K562 (cell line): ENCODE measurements around the gene UGT1A6. TPM values are rescaled to one million over a fixed set of nuclear protein-coding genes. Genes with fewer than 3 reads are reported as not detected.

ENCODE experiments used
- ATAC-seq: fragments of 200-7000 bp; cut with Tn5 transposase; 3 replicates; pipeline ENCODE4 v1.9.1; 2020; ENCODE audit warnings: moderate library complexity
- BruUV-seq: library from RNA; stranded (reverse); fragments of 400-500 nt; replicated peaks from 2 replicates; lab custom pipeline; 2021; lab: Mats Ljungman, UMichigan
- CTCF ChIA-PET: fragments of 300-600 bp; formaldehyde crosslinking; extraction: SDS; loops from one replicate; lab custom pipeline; 2021; ENCODE audit warnings: low intra/inter-chr PET ratio; lab: Yijun Ruan, JAX
- POLR2A ChIA-PET: fragments of 300-600, 350-650 bp; sonication (Branson Sonifier 250); formaldehyde crosslinking; extraction: SDS; loops from one replicate; lab custom pipeline; 2021; ENCODE audit warnings: antibody characterized with exemption, inconsistent platforms; lab: Yijun Ruan, JAX
- DNase-seq, 4 experiments: peaks; one replicate each; pipeline versions ENCODE4 v3.0.0 to v3.0.0-alpha.2; 2011 to 2018; ENCODE audit warnings: low spot score in 3 of 4, mixed read lengths in 3 of 4; ENCODE audit errors: extremely low read depth in 1 of 4
- FAIRE-seq: peaks from 2 replicates; lab custom pipeline; 2011; peaks lifted over from hg19 to GRCh38; lab: Jason Lieb, UNC
- H2AFZ ChIP-seq: 2 replicates; pipeline ENCODE4 v1.6.0; 2011; ENCODE audit warnings: low read depth, low read length, control low read depth, inconsistent platforms
- H3K27ac ChIP-seq: fragments of 200-600 bp; 3 replicates; pipeline ENCODE4 v1.8.0; 2011; ENCODE audit warnings: low read depth, mild to moderate bottlenecking, control low read depth, inconsistent platforms, low read length, moderate library complexity, mixed read lengths; ENCODE audit errors: extremely low read depth
- H3K27me3 ChIP-seq, 2 experiments: fragments of 300-600 bp in 1 of 2; 2 replicates in 1 of 2; 3 replicates in 1 of 2; pipeline versions ENCODE4 v1.6.0 to v1.8.0; 2011; ENCODE audit warnings: inconsistent platforms in 2 of 2, low read length in 2 of 2, mild to moderate bottlenecking in 1 of 2, mixed read lengths in 1 of 2, moderate library complexity in 1 of 2; ENCODE audit not compliant: control insufficient read depth in 2 of 2, insufficient read depth in 2 of 2
- H3K36me3 ChIP-seq: fragments of 300-600 bp; 3 replicates; pipeline ENCODE4 v1.8.0; 2011; ENCODE audit warnings: mild to moderate bottlenecking, low read length, inconsistent platforms; ENCODE audit not compliant: control insufficient read depth, insufficient read depth
- H3K4me1 ChIP-seq, 2 experiments: fragments of 200-600 bp in 1 of 2; replicated peaks in 1 of 2; 2 replicates in 1 of 2; 3 replicates in 1 of 2; pipeline versions ENCODE4 v1.5.1 to v1.8.0; 2011; ENCODE audit warnings: inconsistent platforms in 2 of 2, low read length in 2 of 2, mild to moderate bottlenecking in 1 of 2, mixed read lengths in 1 of 2, moderate library complexity in 1 of 2; ENCODE audit not compliant: control insufficient read depth in 2 of 2, insufficient read depth in 2 of 2
- H3K4me2 ChIP-seq: 2 replicates; pipeline ENCODE4 v1.6.1; 2011; ENCODE audit warnings: low read length, control low read depth, inconsistent platforms, mixed read lengths; ENCODE audit not compliant: insufficient read depth
- H3K4me3 ChIP-seq: fragments of 200-600 bp; sonication (generic), shearing (Covaris generic); 2 replicates; pipeline ENCODE4 v1.5.1; 2016; ENCODE audit warnings: control low read depth, inconsistent platforms
- H3K79me2 ChIP-seq: fragments of 200-600 bp; 3 replicates; pipeline ENCODE4 v1.8.0; 2011; ENCODE audit warnings: low read length, inconsistent platforms; ENCODE audit not compliant: control insufficient read depth, insufficient read depth
- H3K9ac ChIP-seq, 2 experiments: 2 replicates each; pipeline versions ENCODE4 v1.6.0 to v1.6.1; 2011; ENCODE audit warnings: low read depth in 2 of 2, low read length in 2 of 2, control low read depth in 1 of 2, inconsistent platforms in 1 of 2, mild to moderate bottlenecking in 1 of 2, mixed read lengths in 1 of 2; ENCODE audit not compliant: insufficient read depth in 1 of 2
- H3K9me1 ChIP-seq: one replicate; pipeline ENCODE4 v1.6.0; 2011; ENCODE audit warnings: inconsistent platforms, mild to moderate bottlenecking, low read length, moderate library complexity; ENCODE audit not compliant: control insufficient read depth, insufficient read depth
- H3K9me3 ChIP-seq: replicated peaks from 2 replicates; pipeline ENCODE4 v1.5.1; 2011; ENCODE audit warnings: low read depth, low read length, inconsistent platforms; ENCODE audit not compliant: control insufficient read depth, insufficient read depth
- H4K20me1 ChIP-seq: replicated peaks from 2 replicates; pipeline ENCODE4 v1.6.1; 2011; ENCODE audit warnings: low read length, inconsistent platforms, mixed read lengths; ENCODE audit not compliant: control insufficient read depth, insufficient read depth
- BRCA1 ChIP-seq, 2 experiments: fragments of 450-650 bp in 1 of 2; sonication (generic) in 1 of 2; formaldehyde crosslinking in 1 of 2; IDR thresholded peaks; 2 replicates each; pipeline versions ENCODE4 v1.5.0 to v1.6.1; 2017 to 2020; ENCODE audit warnings: mild to moderate bottlenecking in 1 of 2, missing genetic modification reagents in 1 of 2
- DACH1 ChIP-seq: fragments of 450-650 bp; IDR thresholded peaks from 2 replicates; pipeline ENCODE4 v1.6.1; 2018; ENCODE audit not compliant: partially characterized antibody
- HEY1 ChIP-seq: fragments of 250-450 bp; sonication (Bioruptor Pico); IDR thresholded peaks from 2 replicates; pipeline ENCODE4 v1.5.0; 2020; ENCODE audit warnings: mild to moderate bottlenecking, moderate library complexity, borderline replicate concordance
- NCOR1 ChIP-seq: fragments of 450-650 bp; IDR thresholded peaks from 2 replicates; pipeline ENCODE4 v1.6.1; 2016; ENCODE audit warnings: mild to moderate bottlenecking, moderate library complexity
- POLR2AphosphoS2 ChIP-seq: IDR thresholded peaks from 2 replicates; pipeline ENCODE4 v1.6.1; 2012; ENCODE audit warnings: low read length, improper control_type of control experiment
- RBM15 ChIP-seq: fragments of 200-400 bp; formaldehyde crosslinking; IDR thresholded peaks from 2 replicates; pipeline ENCODE4 v1.6.1; 2018; ENCODE audit warnings: mild to moderate bottlenecking, low read length, moderate library complexity; ENCODE audit not compliant: insufficient read depth
- RBM25 ChIP-seq: fragments of 200-400 bp; formaldehyde crosslinking; IDR thresholded peaks from 2 replicates; pipeline ENCODE4 v1.6.1; 2018; ENCODE audit warnings: low read length, low read depth, moderate library complexity; ENCODE audit not compliant: severe bottlenecking
- RCOR1 ChIP-seq, 2 experiments: IDR thresholded peaks; 2 replicates each; pipeline ENCODE4 v1.6.1; 2012; ENCODE audit warnings: low read depth in 2 of 2, low read length in 2 of 2, borderline replicate concordance in 1 of 2, improper control_type of control experiment in 1 of 2
- SETDB1 ChIP-seq: IDR thresholded peaks from one replicate; pipeline ENCODE4 v1.6.1; 2012; ENCODE audit warnings: low read length, control low read depth, inconsistent platforms
- ZZZ3 ChIP-seq: fragments of 450-650 bp; IDR thresholded peaks from 2 replicates; pipeline ENCODE4 v1.6.1; 2016; ENCODE audit warnings: antibody characterized with exemption, mild to moderate bottlenecking, moderate library complexity
- WGBS: fragments of 100-300 bp; shearing (Covaris generic); methylation state at CpG from one replicate; pipeline ENCODE4 v1.1.6; 2016; ENCODE audit warnings: low coverage, mixed read lengths; ENCODE audit not compliant: insufficient coverage; ENCODE audit errors: missing lambda C conversion rate; 5-methylcytosine and 5-hydroxymethylcytosine counted together
- in situ Hi-C: fragments of 300-500 bp; cut with MboI; formaldehyde crosslinking; loops from 4 replicates; pipeline ENCODE4 v1.15.0; 2018; ENCODE audit warnings: inconsistent platforms, mixed read lengths
- intact Hi-C: fragments of 100-400 bp; cut with micrococcal nuclease; formaldehyde crosslinking; loops from 2 replicates; pipeline ENCODE4 v1.14.2; 2022
- polyA plus RNA-seq, 8 experiments: library from polyadenylated mRNA; depleted of rRNA in 4 of 8; stranded (reverse) in 5 of 8; unstranded in 3 of 8; fragments of >200 nt; fragmentation: Nextera tagmentation in 2 of 8; fragmentation: Illumina TruSeq in 1 of 8; extraction: Ambion mirVana in 2 of 8; extraction: Trizol in 1 of 8; gene quantifications; 2 replicates each; pipeline versions ENCODE4 v1.2.1 to v1.2.3, GENCODE V29; 2011 to 2014; ENCODE audit warnings: inconsistent platforms in 1 of 8, missing spikeins in 1 of 8
- total RNA-seq, 7 experiments: library from RNA; depleted of rRNA in 6 of 7; stranded (reverse); fragments of >200 nt in 6 of 7; fragmentation: Illumina TruSeq in 2 of 7; extraction: Trizol in 2 of 7; gene quantifications; 2 replicates each; pipeline versions ENCODE4 v1.2.1 to v1.2.3, GENCODE V29; 2011 to 2021; ENCODE audit warnings: low replicate concordance in 1 of 7
- TF ChIP-seq, protein P1 (sequence below): conservative IDR thresholded peaks from 2 replicates; pipeline ENCODE4 v1.6.1; 2011; ENCODE audit warnings: low read depth, mild to moderate bottlenecking, low read length; ENCODE audit not compliant: control insufficient read depth

Gene UGT1A6
- total and polyA plus RNA-seq, 9 of the 15 experiments (the other 6 are each of a cell fraction or from before 2014, with no cell fraction given): not detected

DNA sequence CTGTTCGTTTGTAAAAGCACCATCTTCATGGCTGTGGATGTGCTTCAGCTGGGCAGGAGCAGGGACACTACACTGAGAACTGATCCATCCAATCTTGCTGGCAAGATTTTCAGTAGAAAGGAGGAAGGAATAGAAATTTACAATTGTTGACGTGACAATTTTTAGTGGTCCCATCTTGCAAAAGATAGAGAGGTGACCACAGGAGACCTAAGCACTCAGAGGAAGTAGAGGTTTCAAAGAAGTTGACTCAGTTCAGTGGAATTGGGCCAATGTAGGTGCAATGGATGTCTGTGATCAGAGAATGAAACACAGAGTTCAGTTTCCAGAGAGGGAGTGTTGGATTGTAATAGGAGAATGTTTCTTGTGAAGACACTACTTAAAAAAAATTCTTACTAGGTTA, 21.4 kb downstream of the UGT1A6 start:
- no peaks in the 10 kb centered on the region for H4K20me1 ChIP-seq
- FAIRE-seq: no peak
- TF ChIP-seq RBM15 (no peak), SETDB1 (no peak), RCOR1 (IDR thresholded peaks at IDR 0.05; ENCODE audit: borderline replicate concordance in 1 of 2, low read depth in 2 of 2, low read length in 2 of 2) (no peak), ZZZ3 (no peak), HEY1 (CRISPR knock-in tag) (no peak), DACH1 (no peak), POLR2AphosphoS2 (no peak), RBM25 (no peak), NCOR1 (no peak), BRCA1 (IDR thresholded peaks at IDR 0.05) (no peak), BRCA1 (CRISPR knock-in tag; IDR thresholded peaks at IDR 0.05) (no peak)
- TF ChIP-seq, protein P1, sequence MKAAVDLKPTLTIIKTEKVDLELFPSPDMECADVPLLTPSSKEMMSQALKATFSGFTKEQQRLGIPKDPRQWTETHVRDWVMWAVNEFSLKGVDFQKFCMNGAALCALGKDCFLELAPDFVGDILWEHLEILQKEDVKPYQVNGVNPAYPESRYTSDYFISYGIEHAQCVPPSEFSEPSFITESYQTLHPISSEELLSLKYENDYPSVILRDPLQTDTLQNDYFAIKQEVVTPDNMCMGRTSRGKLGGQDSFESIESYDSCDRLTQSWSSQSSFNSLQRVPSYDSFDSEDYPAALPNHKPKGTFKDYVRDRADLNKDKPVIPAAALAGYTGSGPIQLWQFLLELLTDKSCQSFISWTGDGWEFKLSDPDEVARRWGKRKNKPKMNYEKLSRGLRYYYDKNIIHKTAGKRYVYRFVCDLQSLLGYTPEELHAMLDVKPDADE: no peak
- TF ChIP-seq, all 486 proteins: peak for 0
- 0 out of 5 replicates have a peak, but pooled peaks cover 0 to 3% of the 10 kb centered on the region in 2 experiments for H3K4me1 ChIP-seq
- no peak overlapping the region for H3K9ac ChIP-seq
- no peaks in the 10 kb centered on the region for H3K36me3 ChIP-seq
- no peak for ATAC-seq
- intact Hi-C loops: loop anchor here (10.0 kb wide), 1 partner anchor 129 kb away; no protein-coding TSS in a partner anchor
- BruUV-seq: no TSS peak
- H3K4me2 ChIP-seq: no peak overlapping the region
- ChIA-PET POLR2A (no interaction called here), CTCF (no interaction called here)
- no peaks in the 10 kb centered on the region for H3K9me1 ChIP-seq
- no peak overlapping the region for H3K27ac ChIP-seq
- WGBS: 0% methylated on average over 2 of the region's 2 CpGs
- no peaks in the 10 kb centered on the region for H3K79me2 ChIP-seq
- no peaks in the 10 kb centered on the region for H3K9me3 ChIP-seq
- DNase-seq: no peak
- H2AFZ ChIP-seq: no peak overlapping the region
- no peak overlapping the region for H3K4me3 ChIP-seq
- in situ Hi-C loops: no loop called here
- H3K27me3 ChIP-seq: peaks cover 0 to 20% of the 10 kb centered on the region in 2 experiments; a peak in 2 of 5 replicates
